Loucy (cell line): Measurements from ENCODE around the gene DCAF11.

Experiments used
- H2AFZ ChIP-seq: fragments of 200-600 bp; sonication (generic); 2 replicates; pipeline ENCODE4 v1.6.0; 2016; ENCODE audit warnings: antibody characterized with exemption, mild to moderate bottlenecking, low read length, moderate library complexity
- H3F3A ChIP-seq: fragments of 200-600 bp; 2 replicates; pipeline ENCODE4 v1.6.0; 2016; ENCODE audit warnings: antibody characterized with exemption, low read depth, mild to moderate bottlenecking
- H3K27me3 ChIP-seq: fragments of 200-600 bp; sonication (generic); 2 replicates; pipeline ENCODE4 v1.6.1; 2014; ENCODE audit warnings: low read length, mild to moderate bottlenecking; ENCODE audit not compliant: insufficient read depth, poor library complexity, severe bottlenecking
- H3K36me3 ChIP-seq: fragments of 200-600 bp; sonication (generic); 2 replicates; pipeline ENCODE4 v1.6.1; 2016; ENCODE audit warnings: low read length; ENCODE audit not compliant: insufficient read depth
- H3K4me1 ChIP-seq: fragments of 200-600 bp; sonication (generic); 2 replicates; pipeline ENCODE4 v1.5.1; 2014; ENCODE audit warnings: low read length, mild to moderate bottlenecking; ENCODE audit not compliant: insufficient read depth, poor library complexity, severe bottlenecking
- H3K4me2 ChIP-seq: fragments of 200-600 bp; sonication (generic); 2 replicates; pipeline ENCODE4 v1.6.0; 2014; ENCODE audit warnings: antibody characterized with exemption, low read length, low read depth, mild to moderate bottlenecking; ENCODE audit not compliant: poor library complexity, severe bottlenecking
- H3K4me3 ChIP-seq: fragments of 200-600 bp; sonication (generic); 2 replicates; pipeline ENCODE4 v1.5.1; 2014; ENCODE audit warnings: low read length, mild to moderate bottlenecking, mixed read lengths; ENCODE audit not compliant: poor library complexity, severe bottlenecking
- H3K79me2 ChIP-seq: fragments of 200-600 bp; sonication (generic); 2 replicates; pipeline ENCODE4 v1.6.1; 2014; ENCODE audit warnings: low read length; ENCODE audit not compliant: insufficient read depth
- H3K9ac ChIP-seq: fragments of 200-600 bp; sonication (generic); 2 replicates; pipeline ENCODE4 v1.6.0; 2014; ENCODE audit warnings: mild to moderate bottlenecking, low read depth, low read length, moderate library complexity; ENCODE audit not compliant: poor library complexity, severe bottlenecking
- H3K9me2 ChIP-seq: fragments of 200-600 bp; sonication (generic); replicated peaks from 2 replicates; pipeline ENCODE4 v1.6.1; 2016; ENCODE audit warnings: low read depth, low read length, mixed read lengths
- H3K9me3 ChIP-seq: fragments of 200-600 bp; sonication (generic); 2 replicates; pipeline ENCODE4 v1.6.1; 2014; ENCODE audit warnings: mild to moderate bottlenecking, antibody characterized with exemption, low read length, low read depth; ENCODE audit not compliant: insufficient read depth
- H4K20me1 ChIP-seq: fragments of 200-600 bp; sonication (generic); 2 replicates; pipeline ENCODE4 v1.6.0; 2014; ENCODE audit warnings: antibody characterized with exemption, low read length, mild to moderate bottlenecking; ENCODE audit not compliant: insufficient read depth, poor library complexity, severe bottlenecking
- EZH2phosphoT487 ChIP-seq: fragments of 200-600 bp; IDR thresholded peaks from 2 replicates; pipeline ENCODE4 v1.6.1; 2018; ENCODE audit warnings: antibody characterized with exemption, mild to moderate bottlenecking, moderate library complexity, borderline replicate concordance
- TF ChIP-seq, protein P1 (sequence below): fragments of 200-600 bp; sonication (generic); conservative IDR thresholded peaks from 2 replicates; pipeline ENCODE4 v1.5.1; 2014; ENCODE audit warnings: mild to moderate bottlenecking, antibody characterized with exemption, low read length

Gene DCAF11

DNA sequence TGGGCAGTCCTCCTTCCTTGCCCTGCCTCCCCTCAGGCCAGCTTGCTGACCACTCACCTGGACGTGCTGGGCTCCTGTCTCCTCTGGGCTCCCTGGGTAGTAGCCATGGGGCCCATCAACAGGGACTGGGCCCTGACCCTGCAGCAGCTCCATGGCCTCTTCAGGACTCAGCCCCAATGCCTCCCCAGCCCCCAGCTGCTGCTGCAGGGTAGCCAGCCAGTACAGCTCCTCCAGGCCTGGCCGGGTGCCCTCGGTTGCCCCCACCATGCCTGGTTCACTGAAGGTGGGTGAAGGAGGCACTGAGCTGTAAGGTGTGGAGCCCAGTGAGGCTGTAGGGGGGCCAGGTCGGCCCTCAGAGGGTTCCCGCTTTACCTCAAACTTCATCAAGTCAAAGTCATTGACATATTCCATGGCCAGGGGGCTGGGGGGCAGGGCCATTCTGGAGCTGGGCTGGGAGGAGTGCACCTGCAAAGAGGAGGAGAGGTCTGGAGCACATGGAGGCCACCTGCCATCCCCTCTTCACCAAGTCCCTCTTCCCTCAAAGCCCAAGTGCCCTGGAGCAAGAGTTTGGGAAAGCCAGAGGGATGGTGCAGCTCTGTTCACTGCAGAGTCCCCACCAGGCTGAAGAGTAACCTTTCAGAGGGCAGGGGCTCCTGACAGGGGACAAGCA is 32.0 kb upstream of the DCAF11 start:
- H3K79me2 ChIP-seq = no peaks in the 10 kb centered on the region
- H3K4me1 ChIP-seq = peaks cover 21% of the 10 kb centered on the region
- no peaks in the 10 kb centered on the region for H3K27me3 ChIP-seq
- H4K20me1 ChIP-seq = no peaks in the 10 kb centered on the region
- H3F3A ChIP-seq = no peaks in the 10 kb centered on the region
- no peaks in the 10 kb centered on the region for H3K9me2 ChIP-seq
- no peak overlapping the region for H3K4me2 ChIP-seq
- no peaks in the 10 kb centered on the region for H3K36me3 ChIP-seq
- H3K4me3 ChIP-seq = no peak overlapping the region
- TF ChIP-seq, protein P1, sequence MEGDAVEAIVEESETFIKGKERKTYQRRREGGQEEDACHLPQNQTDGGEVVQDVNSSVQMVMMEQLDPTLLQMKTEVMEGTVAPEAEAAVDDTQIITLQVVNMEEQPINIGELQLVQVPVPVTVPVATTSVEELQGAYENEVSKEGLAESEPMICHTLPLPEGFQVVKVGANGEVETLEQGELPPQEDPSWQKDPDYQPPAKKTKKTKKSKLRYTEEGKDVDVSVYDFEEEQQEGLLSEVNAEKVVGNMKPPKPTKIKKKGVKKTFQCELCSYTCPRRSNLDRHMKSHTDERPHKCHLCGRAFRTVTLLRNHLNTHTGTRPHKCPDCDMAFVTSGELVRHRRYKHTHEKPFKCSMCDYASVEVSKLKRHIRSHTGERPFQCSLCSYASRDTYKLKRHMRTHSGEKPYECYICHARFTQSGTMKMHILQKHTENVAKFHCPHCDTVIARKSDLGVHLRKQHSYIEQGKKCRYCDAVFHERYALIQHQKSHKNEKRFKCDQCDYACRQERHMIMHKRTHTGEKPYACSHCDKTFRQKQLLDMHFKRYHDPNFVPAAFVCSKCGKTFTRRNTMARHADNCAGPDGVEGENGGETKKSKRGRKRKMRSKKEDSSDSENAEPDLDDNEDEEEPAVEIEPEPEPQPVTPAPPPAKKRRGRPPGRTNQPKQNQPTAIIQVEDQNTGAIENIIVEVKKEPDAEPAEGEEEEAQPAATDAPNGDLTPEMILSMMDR = no peak
- TF ChIP-seq EZH2phosphoT487 = no peak
- H3K9ac ChIP-seq = no peak overlapping the region
- no peaks in the 10 kb centered on the region for H3K9me3 ChIP-seq
- no peak overlapping the region for H2AFZ ChIP-seq

DNA sequence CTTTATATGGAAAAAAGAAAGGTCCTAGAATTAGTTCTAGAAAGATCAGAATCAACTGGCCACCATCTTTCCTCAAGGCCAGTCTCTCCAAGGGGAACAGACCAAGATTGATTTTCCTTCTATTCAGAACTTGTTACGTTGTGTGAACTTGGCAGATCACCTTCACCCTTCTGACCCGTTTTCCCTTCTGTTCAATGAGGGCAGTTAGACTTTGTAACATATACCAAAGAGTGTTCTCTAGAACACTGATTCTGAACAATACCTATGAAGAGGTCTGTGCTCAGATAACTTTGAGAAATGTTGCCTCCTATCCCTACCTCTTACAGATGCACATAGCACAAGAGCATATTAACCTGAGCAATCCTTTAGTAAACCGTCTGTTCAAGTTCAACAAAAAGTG is 31.1 kb upstream of the DCAF11 start:
- H4K20me1 ChIP-seq = no peaks in the 10 kb centered on the region
- H3K79me2 ChIP-seq = no peaks in the 10 kb centered on the region
- no peak overlapping the region for H3K9ac ChIP-seq
- TF ChIP-seq, protein P1 = no peak
- no peak for TF ChIP-seq EZH2phosphoT487
- no peak overlapping the region for H3K4me3 ChIP-seq
- H3K4me1 ChIP-seq = peaks cover 21% of the 10 kb centered on the region
- H3K9me2 ChIP-seq = no peaks in the 10 kb centered on the region
- no peaks in the 10 kb centered on the region for H3F3A ChIP-seq
- no peak overlapping the region for H3K4me2 ChIP-seq
- no peak overlapping the region for H2AFZ ChIP-seq
- no peaks in the 10 kb centered on the region for H3K36me3 ChIP-seq
- no peaks in the 10 kb centered on the region for H3K27me3 ChIP-seq
- H3K9me3 ChIP-seq = no peaks in the 10 kb centered on the region

DNA sequence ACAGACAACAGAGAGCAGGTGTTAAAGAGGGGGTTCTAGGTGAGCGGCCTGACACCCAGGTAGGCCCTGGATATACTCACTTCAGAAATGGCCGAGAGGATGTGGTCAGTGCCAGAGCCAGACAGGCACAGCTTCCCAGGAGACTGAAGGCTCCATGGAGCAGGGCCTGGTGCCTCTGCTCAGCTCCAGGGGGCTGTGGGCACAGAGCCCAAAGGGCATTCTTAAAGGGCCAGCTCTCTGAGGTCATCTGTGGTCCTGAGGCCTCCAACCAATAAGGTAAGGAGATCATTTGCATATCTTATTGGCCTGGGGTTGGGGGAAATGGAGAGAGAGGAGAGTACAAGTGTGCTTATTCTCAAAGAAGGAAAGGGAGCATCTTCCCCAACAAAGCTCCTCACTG is 30.1 kb upstream of the DCAF11 start:
- H3K4me3 ChIP-seq = no peak overlapping the region
- H3K4me1 ChIP-seq = peaks cover 21% of the 10 kb centered on the region
- no peaks in the 10 kb centered on the region for H3K9me2 ChIP-seq
- H3K4me2 ChIP-seq = no peak overlapping the region
- H3K36me3 ChIP-seq = no peaks in the 10 kb centered on the region
- H3F3A ChIP-seq = no peaks in the 10 kb centered on the region
- H3K27me3 ChIP-seq = no peaks in the 10 kb centered on the region
- no peaks in the 10 kb centered on the region for H3K79me2 ChIP-seq
- H3K9ac ChIP-seq = no peak overlapping the region
- H4K20me1 ChIP-seq = no peaks in the 10 kb centered on the region
- no peak overlapping the region for H2AFZ ChIP-seq
- TF ChIP-seq EZH2phosphoT487 = no peak
- TF ChIP-seq, protein P1 = no peak
- H3K9me3 ChIP-seq = no peaks in the 10 kb centered on the region
